Neutrophil (primary cell): ENCODE data around the gene SLX4IP.

Experiments
- H3K27ac ChIP-seq: fragments of 200-600 bp; sonication (generic); 2 replicates; pipeline ENCODE4 v1.5.1; 2016; ENCODE audit warnings: mild to moderate bottlenecking, moderate library complexity
- H3K27me3 ChIP-seq: fragments of 200-600 bp; sonication (generic); 2 replicates; pipeline ENCODE4 v1.6.0; 2016; ENCODE audit warnings: mild to moderate bottlenecking
- H3K36me3 ChIP-seq: fragments of 200-600 bp; sonication (generic); 2 replicates; pipeline ENCODE4 v1.5.1; 2017
- H3K4me1 ChIP-seq, 2 experiments: fragments of 200-600 bp in 1 of 2; sonication (generic) in 1 of 2; 1 replicate in 1 of 2; 2 replicates in 1 of 2; pipeline versions ENCODE4 v1.5.1 to v1.6.1; 2013 to 2016; ENCODE audit warnings: low read depth in 1 of 2, low read length in 1 of 2, mild to moderate bottlenecking in 1 of 2, moderate library complexity in 1 of 2; ENCODE audit not compliant: control insufficient read depth in 1 of 2, insufficient read depth in 1 of 2
- H3K4me3 ChIP-seq, 2 experiments: fragments of 200-600 bp in 1 of 2; sonication (generic) in 1 of 2; 1 replicate in 1 of 2; 2 replicates in 1 of 2; pipeline ENCODE4 v1.5.1; 2013 to 2016; ENCODE audit warnings: low read depth in 1 of 2, low read length in 1 of 2, mild to moderate bottlenecking in 1 of 2, moderate library complexity in 1 of 2
- H3K9me3 ChIP-seq: fragments of 200-600 bp; sonication (generic); 2 replicates; pipeline ENCODE4 v1.5.1; 2016
- TF ChIP-seq, protein P1 (sequence below): fragments of 200-600 bp; sonication (generic); IDR thresholded peaks from 2 replicates; pipeline ENCODE4 v1.5.1; 2016; ENCODE audit warnings: antibody characterized with exemption

Gene SLX4IP

DNA sequence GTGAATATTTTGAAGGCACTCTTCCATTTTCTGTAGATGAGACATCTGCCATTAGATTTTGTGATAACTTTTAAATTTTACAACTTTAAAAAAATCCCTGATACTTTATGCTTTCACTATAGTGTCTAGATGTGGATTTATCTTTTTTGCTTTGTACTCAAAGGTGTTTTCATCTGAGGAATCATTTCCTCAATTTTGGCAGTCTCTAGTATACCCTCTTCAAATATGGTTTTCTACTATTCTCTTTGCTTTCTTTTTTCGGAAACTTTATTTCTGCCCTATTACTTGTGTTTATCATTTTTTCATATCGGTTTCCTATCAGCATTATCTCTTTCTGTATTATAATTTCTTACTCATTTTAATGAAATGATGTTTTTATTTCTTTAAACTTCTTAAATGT is 62.2 kb downstream of the SLX4IP start:
- no peaks in the 10 kb centered on the region for H3K9me3 ChIP-seq
- TF ChIP-seq, protein P1, sequence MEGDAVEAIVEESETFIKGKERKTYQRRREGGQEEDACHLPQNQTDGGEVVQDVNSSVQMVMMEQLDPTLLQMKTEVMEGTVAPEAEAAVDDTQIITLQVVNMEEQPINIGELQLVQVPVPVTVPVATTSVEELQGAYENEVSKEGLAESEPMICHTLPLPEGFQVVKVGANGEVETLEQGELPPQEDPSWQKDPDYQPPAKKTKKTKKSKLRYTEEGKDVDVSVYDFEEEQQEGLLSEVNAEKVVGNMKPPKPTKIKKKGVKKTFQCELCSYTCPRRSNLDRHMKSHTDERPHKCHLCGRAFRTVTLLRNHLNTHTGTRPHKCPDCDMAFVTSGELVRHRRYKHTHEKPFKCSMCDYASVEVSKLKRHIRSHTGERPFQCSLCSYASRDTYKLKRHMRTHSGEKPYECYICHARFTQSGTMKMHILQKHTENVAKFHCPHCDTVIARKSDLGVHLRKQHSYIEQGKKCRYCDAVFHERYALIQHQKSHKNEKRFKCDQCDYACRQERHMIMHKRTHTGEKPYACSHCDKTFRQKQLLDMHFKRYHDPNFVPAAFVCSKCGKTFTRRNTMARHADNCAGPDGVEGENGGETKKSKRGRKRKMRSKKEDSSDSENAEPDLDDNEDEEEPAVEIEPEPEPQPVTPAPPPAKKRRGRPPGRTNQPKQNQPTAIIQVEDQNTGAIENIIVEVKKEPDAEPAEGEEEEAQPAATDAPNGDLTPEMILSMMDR: no peak
- no peak overlapping the region for H3K27ac ChIP-seq
- H3K36me3 ChIP-seq: no peaks in the 10 kb centered on the region
- no peaks in the 10 kb centered on the region for H3K27me3 ChIP-seq
- no peak overlapping the region for H3K4me3 ChIP-seq
- H3K4me1 ChIP-seq: peaks cover 36 to 65% of the 10 kb centered on the region in 2 experiments

DNA sequence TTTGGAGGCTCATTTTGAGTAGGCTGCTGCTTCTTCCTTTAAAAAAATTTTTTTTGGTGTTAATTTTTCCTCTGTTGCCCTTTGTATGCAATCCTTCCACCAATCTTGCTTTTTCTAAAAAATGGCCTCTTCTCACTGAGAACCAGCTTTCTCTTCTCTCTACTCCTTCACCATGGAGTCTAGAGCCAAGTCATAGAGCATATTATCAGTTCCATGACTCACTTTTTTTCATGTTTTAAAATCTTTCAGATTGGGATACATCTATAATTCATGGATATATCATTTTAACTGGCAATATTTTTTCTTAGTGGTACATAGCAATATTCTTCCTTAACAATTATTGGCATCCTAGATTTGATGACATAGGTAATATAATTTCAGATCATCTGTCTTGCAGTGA is 62.7 kb downstream of the SLX4IP start:
- TF ChIP-seq, protein P1: no peak
- Histone ChIP-seq H3K27me3 (no peaks in the 10 kb centered on the region), H3K4me3 (no peak overlapping the region), H3K9me3 (no peaks in the 10 kb centered on the region), H3K36me3 (no peaks in the 10 kb centered on the region), H3K4me1 (peaks cover 37 to 63% of the 10 kb centered on the region in 2 experiments), H3K27ac (peak overlapping the region; percentile 45)

DNA sequence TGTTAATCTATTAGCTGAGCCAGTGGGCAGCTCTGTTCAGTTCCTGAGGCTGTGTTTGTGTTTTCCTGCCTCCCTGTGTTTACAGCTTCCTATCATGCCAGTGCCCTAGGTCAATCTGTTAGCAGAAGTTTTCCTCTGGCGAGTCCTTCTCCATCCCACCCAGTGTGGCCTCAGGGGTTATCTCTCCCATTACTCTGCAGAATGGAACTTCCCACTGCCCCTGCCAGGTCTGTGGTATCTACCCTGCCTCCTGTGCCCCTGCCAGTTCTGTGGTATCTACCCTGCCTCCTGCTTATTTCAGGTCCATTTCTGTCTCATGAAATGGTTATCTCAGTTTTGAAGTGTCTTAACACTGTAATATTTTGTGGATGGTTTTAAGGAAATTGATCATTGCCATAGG is 63.1 kb downstream of the SLX4IP start:
- peaks cover 37 to 67% of the 10 kb centered on the region in 2 experiments for H3K4me1 ChIP-seq
- no peaks in the 10 kb centered on the region for H3K36me3 ChIP-seq
- no peaks in the 10 kb centered on the region for H3K27me3 ChIP-seq
- H3K9me3 ChIP-seq: no peaks in the 10 kb centered on the region
- peak overlapping the region; percentile 45 for H3K27ac ChIP-seq
- H3K4me3 ChIP-seq: no peak overlapping the region
- TF ChIP-seq, protein P1: no peak

DNA sequence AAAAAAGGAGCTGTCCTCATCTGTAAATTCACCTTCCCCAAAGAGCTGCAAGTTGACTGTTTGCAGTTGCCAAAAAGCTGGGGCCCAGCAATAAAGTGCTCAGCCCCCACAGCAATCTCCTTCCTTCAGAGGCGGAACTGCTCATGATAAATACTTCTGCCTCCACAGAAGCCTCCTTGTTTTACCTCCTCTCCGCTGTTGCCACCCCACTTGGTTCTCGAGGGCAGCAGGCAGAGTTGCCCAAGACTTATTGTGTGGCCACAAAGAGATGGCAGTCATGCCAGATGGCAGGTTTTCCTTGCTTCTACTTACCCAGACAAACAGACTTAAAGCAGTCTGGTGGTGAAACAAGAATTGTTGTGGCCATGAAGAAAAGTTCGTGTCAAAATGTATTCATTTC is 66.3 kb downstream of the SLX4IP start:
- Histone ChIP-seq H3K27me3 (no peaks in the 10 kb centered on the region), H3K27ac (peak overlapping the region; percentile 93), H3K36me3 (no peaks in the 10 kb centered on the region), H3K4me3 (peak overlapping the region; percentile 35 to 57), H3K9me3 (no peaks in the 10 kb centered on the region), H3K4me1 (peaks cover 61 to 81% of the 10 kb centered on the region in 2 experiments)
- TF ChIP-seq, protein P1: no peak

DNA sequence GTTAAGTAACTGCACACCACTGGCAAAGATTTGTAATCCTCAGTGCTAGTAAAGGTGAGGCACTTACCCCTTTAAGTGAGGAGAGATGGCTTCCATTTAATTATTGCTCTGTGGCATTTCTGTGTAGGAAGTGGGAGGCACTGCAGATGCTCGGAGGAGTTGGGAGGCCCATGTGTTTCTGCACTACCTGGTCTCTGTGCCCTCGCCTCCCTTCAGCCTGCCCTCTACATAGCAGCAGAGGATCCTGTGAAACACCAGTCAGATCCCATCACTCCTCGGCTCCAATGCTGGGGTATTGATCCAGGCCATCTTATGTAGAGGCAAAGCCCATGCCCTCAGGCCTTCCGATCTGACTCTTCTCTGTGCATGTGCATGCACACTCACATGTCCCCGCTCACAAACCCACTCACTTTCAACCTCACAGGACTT is 67.0 kb downstream of the SLX4IP start:
- TF ChIP-seq, protein P1: no peak
- Histone ChIP-seq H3K4me3 (peak overlapping the region; percentile 35 to 57), H3K27ac (peak overlapping the region; percentile 93)

DNA sequence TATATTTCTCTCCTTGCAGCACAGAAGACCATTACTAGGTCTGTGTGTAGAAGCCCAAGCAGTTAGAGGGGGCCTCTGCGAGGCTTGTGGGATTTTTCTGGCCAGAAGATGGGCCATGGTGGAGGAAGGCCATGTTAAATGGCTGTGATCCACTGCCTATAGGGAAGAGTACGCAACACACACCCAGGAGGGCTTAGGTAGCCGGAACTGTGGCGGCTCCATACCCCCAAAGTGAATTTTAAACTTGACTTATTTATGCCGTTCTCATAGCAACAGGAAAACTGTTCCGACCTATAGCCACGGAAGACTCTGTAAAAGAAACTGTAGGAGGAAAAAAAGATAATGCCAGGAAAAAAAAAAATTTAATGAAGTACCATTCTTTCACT is 69.5 kb downstream of the SLX4IP start:
- peaks cover 73 to 96% of the 10 kb centered on the region in 2 experiments for H3K4me1 ChIP-seq

More for the DNA sequence above, 67.0 kb downstream of the SLX4IP start:
- no peaks in the 10 kb centered on the region for H3K36me3 ChIP-seq
- no peaks in the 10 kb centered on the region for H3K27me3 ChIP-seq
- H3K9me3 ChIP-seq: no peaks in the 10 kb centered on the region
- H3K4me1 ChIP-seq: peaks cover 65 to 84% of the 10 kb centered on the region in 2 experiments

More for the DNA sequence above, 69.5 kb downstream of the SLX4IP start:
- Histone ChIP-seq H3K36me3 (no peaks in the 10 kb centered on the region), H3K27me3 (no peaks in the 10 kb centered on the region), H3K27ac (peak overlapping the region; percentile 93), H3K9me3 (no peaks in the 10 kb centered on the region), H3K4me3 (peak overlapping the region; percentile 40 to 41)
- TF ChIP-seq, protein P1: no peak
